Ovary (tissue), 9 donors: ENCODE measurements around the gene TEDDM1. TPM values are rescaled to one million over a fixed set of nuclear protein-coding genes. Genes with fewer than 3 reads are reported as not detected.

ENCODE experiments used
- DNase-seq, 5 donors: peaks; one replicate each; pipeline ENCODE4 v3.0.0-alpha.2; 2019 to 2020
- H3K27ac ChIP-seq, 2 donors: fragments of 200-600 bp; one replicate each; pipeline versions ENCODE4 v1.5.1 to v1.8.0; 2019 to 2022
- H3K27me3 ChIP-seq: fragments of 200-600 bp; one replicate; pipeline ENCODE4 v1.8.0; 2022
- H3K36me3 ChIP-seq: fragments of 200-600 bp; sonication (generic); one replicate; pipeline ENCODE4 v1.5.1; 2019
- H3K4me1 ChIP-seq: one replicate; pipeline ENCODE4 v1.8.1; 2013; ENCODE audit warnings: mild to moderate bottlenecking, moderate library complexity; ENCODE audit not compliant: insufficient read depth
- H3K4me3 ChIP-seq: fragments of 200-600 bp; sonication (generic); one replicate; pipeline ENCODE4 v1.5.1; 2017
- H3K9me3 ChIP-seq, 2 donors: fragments of 200-600 bp in 1 of 2; sonication (generic) in 1 of 2; one replicate each; pipeline versions ENCODE4 v1.5.1 to v1.8.1; 2013 to 2019; ENCODE audit warnings: mild to moderate bottlenecking in 1 of 2, moderate library complexity in 1 of 2
- EP300 ChIP-seq: sonication (generic); formaldehyde crosslinking; IDR thresholded peaks from one replicate; pipeline ENCODE4 v1.6.1; 2017; ENCODE audit warnings: antibody characterized with exemption
- POLR2A ChIP-seq: fragments of 450-650 bp; IDR thresholded peaks from one replicate; pipeline ENCODE4 v1.6.1; 2017; ENCODE audit warnings: antibody characterized with exemption, mild to moderate bottlenecking, moderate library complexity
- WGBS, 3 donors: extraction: QIAGEN DNeasy Blood & Tissue Kit in 1 of 3; methylation state at CpG; one replicate each; pipeline versions ENCODE4 v1.1.5 to v1.1.7; 2013 to 2017; 5-methylcytosine and 5-hydroxymethylcytosine counted together
- intact Hi-C, 4 donors: fragments of 100-400 bp; cut with DNase I; formaldehyde crosslinking; loops; one replicate each; pipeline versions ENCODE4 v1.11.0 to v1.15.1; 2022 to 2023
- polyA plus RNA-seq, 2 donors: library from polyadenylated mRNA; stranded (reverse); fragments of 200-250 nt in 1 of 2; fragments of 350-450 nt in 1 of 2; fragmentation: Illumina TruSeq in 1 of 2; extraction: RNeasy Lipid Tissue Mini Kit (QIAGEN cat#74804) in 1 of 2; gene quantifications; one replicate each; pipeline ENCODE4 v1.2.3, GENCODE V29; 2013 to 2014
- total RNA-seq, 7 donors: library from RNA; depleted of rRNA in 2 of 7; stranded (reverse); fragments of >200 nt in 2 of 7; fragmentation: NEBNext Ultra II Directional in 3 of 7; extraction: Animal tissue kit (Norgen Biotek cat#: 25700) in 3 of 7; gene quantifications; one replicate each; pipeline versions ENCODE4 v1.1.0 to v1.2.4, GENCODE V29; 2016 to 2023
- TF ChIP-seq, protein P1 (sequence below), 3 donors: fragments of 450-650 bp in 2 of 3; fragments of 200-600 bp in 1 of 3; IDR thresholded peaks; one replicate each; pipeline versions ENCODE4 v1.5.1 to v1.8.0; 2016 to 2022; ENCODE audit warnings: antibody characterized with exemption in 3 of 3, mild to moderate bottlenecking in 1 of 3
- donor health status: DM: no; HTN: no; CAD: no; lungs with moderate emphysema.
- donor health status: DM: no; HTN: no; CAD: no.
- donor health status: Bipolar disorder and iron deficiency.
- donor health status: DM: yes; HTN: yes; CAD: no.
- donor health status: DM: no; HTN: no; CAD: no.
- donor health status: DM: yes; HTN: yes; CAD: no.

TEDDM1 gene
- total and polyA plus RNA-seq, 9 donors: 0.58 TPM; not detected in 8

DNA sequence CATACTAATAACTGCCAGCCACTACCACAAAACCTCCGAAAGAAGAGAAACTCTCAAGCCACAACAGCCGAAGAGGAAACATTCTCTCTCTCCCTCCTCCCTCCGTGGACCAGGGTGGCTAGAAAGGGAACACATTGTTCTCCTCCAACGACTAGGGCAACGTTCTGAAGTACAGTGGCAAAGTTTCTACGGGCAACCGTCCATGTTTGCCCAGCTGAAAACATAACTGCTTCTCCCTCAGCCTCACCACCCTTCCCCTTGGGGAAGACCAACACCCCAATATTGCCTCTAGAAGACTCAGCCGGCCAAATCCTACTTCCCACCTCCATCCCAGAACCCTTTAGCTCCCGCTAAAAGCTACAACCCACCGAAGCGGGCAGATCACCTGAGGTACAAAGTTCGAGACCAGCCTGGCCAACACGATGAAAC is 10.8 kb downstream of the TEDDM1 start:
- TF ChIP-seq, protein P1, sequence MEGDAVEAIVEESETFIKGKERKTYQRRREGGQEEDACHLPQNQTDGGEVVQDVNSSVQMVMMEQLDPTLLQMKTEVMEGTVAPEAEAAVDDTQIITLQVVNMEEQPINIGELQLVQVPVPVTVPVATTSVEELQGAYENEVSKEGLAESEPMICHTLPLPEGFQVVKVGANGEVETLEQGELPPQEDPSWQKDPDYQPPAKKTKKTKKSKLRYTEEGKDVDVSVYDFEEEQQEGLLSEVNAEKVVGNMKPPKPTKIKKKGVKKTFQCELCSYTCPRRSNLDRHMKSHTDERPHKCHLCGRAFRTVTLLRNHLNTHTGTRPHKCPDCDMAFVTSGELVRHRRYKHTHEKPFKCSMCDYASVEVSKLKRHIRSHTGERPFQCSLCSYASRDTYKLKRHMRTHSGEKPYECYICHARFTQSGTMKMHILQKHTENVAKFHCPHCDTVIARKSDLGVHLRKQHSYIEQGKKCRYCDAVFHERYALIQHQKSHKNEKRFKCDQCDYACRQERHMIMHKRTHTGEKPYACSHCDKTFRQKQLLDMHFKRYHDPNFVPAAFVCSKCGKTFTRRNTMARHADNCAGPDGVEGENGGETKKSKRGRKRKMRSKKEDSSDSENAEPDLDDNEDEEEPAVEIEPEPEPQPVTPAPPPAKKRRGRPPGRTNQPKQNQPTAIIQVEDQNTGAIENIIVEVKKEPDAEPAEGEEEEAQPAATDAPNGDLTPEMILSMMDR (IDR thresholded peaks at IDR 0.05): no peak
- TF ChIP-seq POLR2A (no peak), EP300 (no peak)
- H3K4me3 ChIP-seq: peak overlapping the region; percentile 88
- H3K9me3 ChIP-seq: no peaks in the 10 kb centered on the region
- peaks cover 11% of the 10 kb centered on the region for H3K4me1 ChIP-seq
- WGBS, 3 donors: 1% methylated on average over 13 of the region's 13 CpGs
- intact Hi-C loops: loop anchor here (2.0 to 10.0 kb wide), 4 partner anchors 182 to 305 kb away; no protein-coding TSS in a partner anchor
- H3K27ac ChIP-seq: peak overlapping the region; percentile 93 to 95
- no peaks in the 10 kb centered on the region for H3K36me3 ChIP-seq
- peak in 2 of 5 donors; percentile 34 to 43 for DNase-seq
- H3K27me3 ChIP-seq: no peaks in the 10 kb centered on the region

DNA sequence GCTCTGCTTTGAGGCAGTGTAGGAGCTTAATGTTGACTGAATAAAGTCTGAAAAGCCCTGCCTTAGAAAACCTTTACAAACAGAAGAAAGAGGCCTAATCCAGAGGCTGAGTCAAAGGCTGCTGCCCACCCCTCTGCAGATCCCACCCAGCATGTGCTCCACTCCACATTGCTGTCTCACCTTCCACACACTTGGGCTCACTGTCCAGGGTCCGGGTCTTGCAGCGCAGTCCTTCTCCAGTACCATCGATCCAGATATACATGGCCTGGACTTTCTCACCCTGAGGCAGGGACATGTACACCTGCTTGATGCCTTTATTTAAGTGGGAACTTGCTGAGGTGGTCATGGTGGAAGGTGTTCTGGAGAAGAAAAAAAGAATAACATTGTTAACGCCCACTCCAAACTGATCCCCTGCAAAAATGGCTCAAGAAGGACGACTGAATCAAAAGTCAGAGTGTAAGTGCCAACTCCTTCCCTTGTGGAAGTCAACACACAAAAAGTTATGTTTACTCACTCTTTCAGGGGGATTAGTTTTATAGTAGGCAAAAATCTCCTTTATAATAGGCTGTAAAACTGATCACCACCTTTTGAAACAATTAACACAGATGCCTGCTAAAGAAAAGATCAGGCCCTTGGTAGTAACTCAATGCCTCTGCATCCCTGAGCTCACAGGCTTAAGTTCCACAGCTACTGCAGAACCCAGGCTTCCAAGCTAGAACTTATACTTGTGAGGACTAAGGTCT is 11.9 kb downstream of the TEDDM1 start:
- intact Hi-C loops: no loop called here
- peaks cover 8% of the 10 kb centered on the region for H3K4me1 ChIP-seq
- 70 to 73% (median 72%) methylated on average over 5 of the region's 5 CpGs for WGBS, 3 donors
- no peaks in the 10 kb centered on the region for H3K36me3 ChIP-seq
- no peaks in the 10 kb centered on the region for H3K9me3 ChIP-seq
- peak overlapping the region; percentile 88 for H3K4me3 ChIP-seq
- DNase-seq: no peak
- TF ChIP-seq POLR2A: no peak
- TF ChIP-seq, protein P1 (IDR thresholded peaks at IDR 0.05): no peak
- TF ChIP-seq EP300: no peak
- peak overlapping the region in 1 of 2 donors; percentile 95 for H3K27ac ChIP-seq
- no peaks in the 10 kb centered on the region for H3K27me3 ChIP-seq

DNA sequence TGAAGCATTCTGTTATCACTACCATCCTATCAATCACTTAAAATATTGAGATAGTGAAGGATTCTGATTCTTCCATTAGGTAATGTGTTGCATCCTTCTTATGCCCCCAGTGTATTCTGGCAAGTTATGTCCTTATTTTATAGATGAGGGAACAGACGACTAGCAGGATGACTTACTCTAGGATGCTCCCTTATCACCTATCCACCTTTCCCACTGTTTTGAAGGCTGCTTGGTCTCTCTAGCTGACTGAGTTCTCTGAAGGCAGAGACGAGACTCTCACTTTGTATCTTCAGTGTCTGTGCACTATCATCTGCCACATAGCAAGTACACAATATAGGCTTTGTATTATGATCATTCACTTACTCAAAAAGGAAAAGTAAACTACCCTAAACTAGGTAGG is 12.9 kb downstream of the TEDDM1 start:
- no peaks in the 10 kb centered on the region for H3K9me3 ChIP-seq
- intact Hi-C loops: no loop called here

DNA sequence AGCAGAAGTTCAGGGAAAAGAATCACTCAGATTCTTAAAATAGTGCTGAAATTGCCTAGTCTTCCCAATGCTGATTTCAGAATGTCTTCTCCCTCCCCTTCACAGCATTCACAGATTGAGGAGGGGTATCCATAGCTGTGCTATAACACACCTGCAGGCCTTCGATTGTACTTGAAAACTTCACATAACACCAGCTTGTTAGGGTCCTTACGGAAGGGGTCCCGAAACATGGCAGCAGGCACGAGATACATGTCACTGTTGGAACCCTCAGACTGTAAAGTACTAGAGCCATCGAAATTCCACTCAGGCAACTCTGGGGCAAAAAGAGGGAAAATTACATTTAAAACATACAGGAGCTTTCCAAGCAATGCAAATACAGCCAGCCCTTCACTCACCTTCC is 13.5 kb downstream of the TEDDM1 start:
- intact Hi-C loops: no loop called here
- Histone ChIP-seq H3K4me3 (no peak overlapping the region), H3K9me3 (no peaks in the 10 kb centered on the region), H3K36me3 (no peaks in the 10 kb centered on the region), H3K4me1 (peaks cover 8% of the 10 kb centered on the region), H3K27ac (peak overlapping the region in 1 of 2 donors; percentile 24), H3K27me3 (no peaks in the 10 kb centered on the region)
- TF ChIP-seq EP300: no peak
- TF ChIP-seq, protein P1 (IDR thresholded peaks at IDR 0.05): no peak
- TF ChIP-seq POLR2A: no peak
- DNase-seq: no peak
- WGBS, 3 donors: 94 to 98% (median 97%) methylated on average over 5 of the region's 5 CpGs

More for the DNA sequence above, 12.9 kb downstream of the TEDDM1 start:
- Histone ChIP-seq H3K27ac (no peak overlapping the region), H3K4me3 (no peak overlapping the region), H3K4me1 (peaks cover 8% of the 10 kb centered on the region), H3K36me3 (no peaks in the 10 kb centered on the region), H3K27me3 (no peaks in the 10 kb centered on the region)
- no peak for DNase-seq
- WGBS, 3 donors: 79 to 83% (median 79%) methylated on average over 2 of the region's 2 CpGs
- TF ChIP-seq POLR2A: no peak
- TF ChIP-seq, protein P1 (IDR thresholded peaks at IDR 0.05): no peak
- TF ChIP-seq EP300: no peak
